IPS DF 6.9 (cell line): ENCODE measurements around the gene EPB42.

Experiments used
- DNase-seq: peaks from one replicate; pipeline ENCODE4 v3.0.0-alpha.2; 2013; ENCODE audit warnings: low read depth, low spot score
- H3K27ac ChIP-seq: one replicate; pipeline ENCODE4 v1.5.1; 2013; ENCODE audit warnings: low read length, control low read depth
- H3K27me3 ChIP-seq: 2 replicates; pipeline ENCODE4 v1.6.1; 2013; ENCODE audit warnings: mild to moderate bottlenecking, low read length; ENCODE audit not compliant: control insufficient read depth, insufficient read depth
- H3K36me3 ChIP-seq: 2 replicates; pipeline ENCODE4 v1.6.1; 2013; ENCODE audit warnings: low read length; ENCODE audit not compliant: control insufficient read depth, insufficient read depth
- H3K4me1 ChIP-seq: 2 replicates; pipeline ENCODE4 v1.6.1; 2013; ENCODE audit warnings: low read length; ENCODE audit not compliant: control insufficient read depth, insufficient read depth
- H3K4me3 ChIP-seq: 2 replicates; pipeline ENCODE4 v1.5.1; 2013; ENCODE audit warnings: mild to moderate bottlenecking, low read length
- H3K9me3 ChIP-seq: 2 replicates; pipeline ENCODE4 v1.6.1; 2013; ENCODE audit warnings: low read length, inconsistent platforms; ENCODE audit not compliant: control insufficient read depth, insufficient read depth
- WGBS: extraction: QIAGEN DNeasy Blood & Tissue Kit; methylation state at CpG from one replicate; pipeline ENCODE4 v1.1.7; 2013; ENCODE audit warnings: mixed read lengths, missing lambda C conversion rate; ENCODE audit not compliant: insufficient read length, insufficient coverage; 5-methylcytosine and 5-hydroxymethylcytosine counted together

The EPB42 gene

DNA sequence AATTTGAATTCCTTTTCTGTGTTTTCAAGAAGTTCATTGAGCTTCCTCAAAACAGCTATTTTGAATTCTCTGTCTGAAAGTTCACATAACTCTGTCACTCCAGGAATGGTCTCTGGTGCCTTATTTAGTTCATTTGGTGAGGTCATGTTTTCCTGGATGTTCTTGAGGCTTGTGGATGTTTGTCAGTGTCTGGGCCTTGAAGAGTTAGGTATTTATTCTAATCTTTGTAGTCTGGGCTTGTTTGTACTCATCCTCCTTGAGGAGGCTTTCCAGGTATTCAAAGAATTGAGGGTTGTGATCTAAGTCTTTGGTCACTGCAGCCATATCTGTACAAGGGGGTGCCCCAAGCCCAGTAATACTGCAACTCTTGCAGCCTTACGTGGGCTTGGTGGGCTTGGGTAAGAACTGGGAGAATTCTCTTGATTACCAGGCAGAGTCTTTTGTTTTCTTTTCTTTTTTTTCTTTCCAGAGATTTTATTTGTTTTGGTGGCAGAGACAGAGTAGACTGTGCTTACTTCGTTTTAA lies 55.0 kb downstream of the EPB42 start:
- Histone ChIP-seq H3K9me3 (no peaks in the 10 kb centered on the region), H3K36me3 (no peaks in the 10 kb centered on the region), H3K4me3 (no peak overlapping the region), H3K27ac (no peak overlapping the region), H3K4me1 (no peaks in the 10 kb centered on the region), H3K27me3 (no peaks in the 10 kb centered on the region)
- no peak for DNase-seq
- no CpG with 5 or more reads among the region's 2 CpGs for WGBS

DNA sequence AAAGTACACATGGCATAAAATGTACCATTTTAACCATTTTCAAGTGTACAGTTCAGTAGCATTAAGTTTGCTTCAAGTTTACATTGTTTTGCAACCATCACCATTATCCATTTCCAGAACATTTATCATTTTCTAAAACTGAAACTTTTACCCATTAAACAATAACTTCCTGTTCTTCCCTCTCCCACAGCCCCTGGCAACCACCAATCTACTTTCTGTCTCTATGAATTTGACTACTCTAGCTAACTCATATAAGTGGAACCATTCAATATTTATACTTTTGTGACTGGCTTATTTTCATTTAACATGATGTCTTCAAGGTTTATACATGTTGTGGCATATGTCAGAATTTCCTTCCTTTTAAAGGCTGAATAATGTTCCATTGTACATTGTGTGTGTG lies 67.5 kb downstream of the EPB42 start:
- no peaks in the 10 kb centered on the region for H3K36me3 ChIP-seq

DNA sequence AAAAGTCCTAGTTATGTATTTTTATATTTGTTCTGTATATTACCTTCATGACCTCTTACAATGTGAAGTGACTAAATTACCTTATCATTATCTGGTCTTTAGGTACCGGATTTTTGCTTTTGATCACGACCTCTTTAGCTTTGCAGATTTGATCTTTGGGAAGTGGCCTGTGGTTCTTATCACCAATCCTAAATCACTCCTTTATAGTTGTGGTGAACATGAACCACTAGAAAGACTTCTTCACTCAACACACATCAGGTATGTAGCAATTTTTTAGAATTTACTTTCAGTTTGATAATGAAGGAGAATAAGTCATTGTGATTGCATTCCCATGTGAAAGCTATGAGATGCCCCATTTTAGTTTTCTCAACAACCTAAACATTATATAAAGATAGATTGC lies 69.1 kb downstream of the EPB42 start:
- H3K27me3 ChIP-seq = no peaks in the 10 kb centered on the region
- no CpG with 5 or more reads among the region's 2 CpGs for WGBS
- no peak overlapping the region for H3K4me3 ChIP-seq
- no peaks in the 10 kb centered on the region for H3K36me3 ChIP-seq
- no peaks in the 10 kb centered on the region for H3K9me3 ChIP-seq
- DNase-seq = no peak
- H3K27ac ChIP-seq = no peak overlapping the region
- no peaks in the 10 kb centered on the region for H3K4me1 ChIP-seq

More for the DNA sequence above, 67.5 kb downstream of the EPB42 start:
- no peak for DNase-seq
- no peak overlapping the region for H3K4me3 ChIP-seq
- no peak overlapping the region for H3K27ac ChIP-seq
- H3K27me3 ChIP-seq = no peaks in the 10 kb centered on the region
- no peaks in the 10 kb centered on the region for H3K4me1 ChIP-seq
- no peaks in the 10 kb centered on the region for H3K9me3 ChIP-seq

DNA sequence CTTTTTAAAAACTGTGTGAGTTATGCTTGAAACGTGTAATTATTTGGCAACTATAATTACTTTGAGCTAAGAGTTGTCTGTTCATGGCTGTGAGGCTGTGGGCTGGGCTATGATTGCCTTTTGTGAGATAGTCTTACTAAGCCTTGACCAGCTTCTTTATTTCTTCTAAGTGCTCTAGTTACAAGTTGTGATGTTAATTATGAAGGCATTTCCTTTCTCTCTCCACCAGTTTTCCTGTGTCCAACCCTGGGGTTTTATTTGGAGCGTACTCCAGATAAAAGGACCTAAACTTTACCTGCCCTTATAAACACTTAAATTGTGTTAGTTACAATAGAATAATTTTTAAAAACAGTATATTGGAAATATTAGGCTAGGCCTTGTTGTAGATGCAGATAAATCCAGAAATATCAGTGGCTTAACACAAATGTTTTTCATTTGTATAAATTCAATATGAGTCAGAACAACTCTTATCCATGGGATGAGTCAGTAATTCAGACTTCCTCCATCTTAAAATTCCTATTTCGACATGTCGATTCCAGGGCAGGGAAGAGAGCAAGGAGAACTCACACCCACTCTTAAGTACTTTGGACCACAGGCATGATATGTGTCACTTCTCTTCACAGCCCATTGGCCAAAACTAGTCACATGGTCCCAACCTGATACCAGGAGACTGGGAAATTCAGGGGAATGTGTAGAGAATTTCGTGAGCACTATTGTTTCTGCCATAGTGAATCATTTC lies 70.5 kb downstream of the EPB42 start:
- no CpG with 5 or more reads among the region's 5 CpGs for WGBS
- no peaks in the 10 kb centered on the region for H3K4me1 ChIP-seq
- H3K36me3 ChIP-seq = no peaks in the 10 kb centered on the region
- no peak for DNase-seq
- H3K9me3 ChIP-seq = no peaks in the 10 kb centered on the region
- no peaks in the 10 kb centered on the region for H3K27me3 ChIP-seq
- no peak overlapping the region for H3K4me3 ChIP-seq
- no peak overlapping the region for H3K27ac ChIP-seq
